Hematopoietic multipotent progenitor cell treated with erythropoietin and hydrocortisone succinate and interleukin-3 and kit ligand, for 17 days (in vitro differentiated cells): ENCODE measurements around the gene SPNS2.

Source experiments
- DNase-seq: peaks from one replicate; pipeline ENCODE4 v3.0.0-alpha.2; 2015; ENCODE audit warnings: low spot score

The SPNS2 gene

GRCh38 chr17:4503283-4504025 lies 4.8 kb downstream of the SPNS2 start:
- DNase-seq, result no peak

GRCh38 chr17:4504188-4504587 lies 5.5 kb downstream of the SPNS2 start:
- DNase-seq, result no peak

GRCh38 chr17:4505187-4505586 lies 6.5 kb downstream of the SPNS2 start:
- DNase-seq, result no peak

GRCh38 chr17:4506175-4506813 lies 7.6 kb downstream of the SPNS2 start:
- DNase-seq, result no peak

GRCh38 chr17:4506892-4507291 lies 8.2 kb downstream of the SPNS2 start:
- DNase-seq, result no peak

- DNase-seq, result no peak
Measured at GRCh38 chr17:4507361-4508111, 8.9 kb downstream of the SPNS2 start.

GRCh38 chr17:4508207-4508606 lies 9.5 kb downstream of the SPNS2 start:
- no peak for DNase-seq

GRCh38 chr17:4509401-4509800 lies 10.7 kb downstream of the SPNS2 start:
- DNase-seq, result no peak

GRCh38 chr17:4509923-4510617 lies 11.4 kb downstream of the SPNS2 start:
- no peak for DNase-seq

- no peak for DNase-seq
Measured at GRCh38 chr17:4510618-4510941, 11.9 kb downstream of the SPNS2 start.

GRCh38 chr17:4511199-4511932 lies 12.7 kb downstream of the SPNS2 start:
- no peak for DNase-seq

- DNase-seq, result no peak
Measured at GRCh38 chr17:4512156-4513112, 13.8 kb downstream of the SPNS2 start.

GRCh38 chr17:4513113-4514032 lies 14.7 kb downstream of the SPNS2 start:
- DNase-seq, result no peak

GRCh38 chr17:4514206-4514605 lies 15.5 kb downstream of the SPNS2 start:
- no peak for DNase-seq

GRCh38 chr17:4514779-4515178 lies 16.1 kb downstream of the SPNS2 start:
- no peak for DNase-seq

- no peak for DNase-seq
Measured at GRCh38 chr17:4515501-4515900, 16.8 kb downstream of the SPNS2 start.

- DNase-seq, result no peak
Measured at GRCh38 chr17:4516735-4517134, 18.1 kb downstream of the SPNS2 start.

GRCh38 chr17:4518901-4519300 lies 20.2 kb downstream of the SPNS2 start:
- DNase-seq, result no peak

- DNase-seq, result no peak
Measured at GRCh38 chr17:4519361-4519788, 20.7 kb downstream of the SPNS2 start.
